GM19438 (cell line): Measurements from ENCODE around the gene EN2.
"Not testable (repeated sequence)": the region's sequence is repeated elsewhere in the genome, so short reads cannot be mapped to it uniquely, and the experiment has no call there.

Experiments used
- ATAC-seq: cut with Tn5 transposase; IDR thresholded peaks from one replicate; pipeline ENCODE4 v1.9.1; 2021; ENCODE audit warnings: low read depth; ENCODE audit not compliant: unreplicated experiment

The EN2 gene

GRCh38 chr7:155425011-155425340 lies 33.0 kb upstream of the EN2 start:
- no peak for ATAC-seq

- no peak for ATAC-seq
These were observed 32.0 kb upstream of the EN2 start for GRCh38 chr7:155425887-155426286.

GRCh38 chr7:155426543-155427410 lies 31.2 kb upstream of the EN2 start:
- no peak for ATAC-seq

GRCh38 chr7:155427411-155428038 lies 30.4 kb upstream of the EN2 start:
- no peak for ATAC-seq

GRCh38 chr7:155428171-155428834 lies 29.6 kb upstream of the EN2 start:
- no peak for ATAC-seq

- no peak for ATAC-seq
These were observed 28.3 kb upstream of the EN2 start for GRCh38 chr7:155429651-155430050.

GRCh38 chr7:155430606-155431005 lies 27.3 kb upstream of the EN2 start:
- no peak for ATAC-seq

GRCh38 chr7:155431231-155431630 lies 26.7 kb upstream of the EN2 start:
- no peak for ATAC-seq

- no peak for ATAC-seq
These were observed 26.2 kb upstream of the EN2 start for GRCh38 chr7:155431711-155432110.

GRCh38 chr7:155435110-155435509 lies 22.8 kb upstream of the EN2 start:
- no peak for ATAC-seq

GRCh38 chr7:155437836-155438235 lies 20.1 kb upstream of the EN2 start:
- ATAC-seq: no peak

- no peak for ATAC-seq
These were observed 19.2 kb upstream of the EN2 start for GRCh38 chr7:155438777-155439176.

GRCh38 chr7:155439311-155440017 lies 18.5 kb upstream of the EN2 start:
- ATAC-seq: no peak

- ATAC-seq: no peak
These were observed 17.9 kb upstream of the EN2 start for GRCh38 chr7:155440018-155440410.

- no peak for ATAC-seq
These were observed 16.1 kb upstream of the EN2 start for GRCh38 chr7:155441856-155442255.

- no peak for ATAC-seq
These were observed 13.2 kb upstream of the EN2 start for GRCh38 chr7:155444746-155445145.

GRCh38 chr7:155445606-155446005 lies 12.3 kb upstream of the EN2 start:
- not testable (repeated sequence) for ATAC-seq

GRCh38 chr7:155447603-155448002 lies 10.3 kb upstream of the EN2 start:
- ATAC-seq: no peak

GRCh38 chr7:155448632-155449007 lies 9.3 kb upstream of the EN2 start:
- ATAC-seq: no peak

GRCh38 chr7:155449008-155449868 lies 8.7 kb upstream of the EN2 start:
- no peak for ATAC-seq
